Activated CD4-positive, alpha-beta T cell treated with anti-CD3 and anti-CD28 coated beads, Interleukin-2, Interleukin-4, amounts not matched to agents 100 ng/mL and 50 ng/mL, durations not matched to agents 16 hours and 8 hours (primary cell): Measurements from ENCODE around the gene MED27.

ENCODE experiments used
- DNase-seq: peaks from one replicate; pipeline ENCODE4 v3.0.0-alpha.2; 2020; ENCODE audit warnings: low spot score

The MED27 gene

DNA sequence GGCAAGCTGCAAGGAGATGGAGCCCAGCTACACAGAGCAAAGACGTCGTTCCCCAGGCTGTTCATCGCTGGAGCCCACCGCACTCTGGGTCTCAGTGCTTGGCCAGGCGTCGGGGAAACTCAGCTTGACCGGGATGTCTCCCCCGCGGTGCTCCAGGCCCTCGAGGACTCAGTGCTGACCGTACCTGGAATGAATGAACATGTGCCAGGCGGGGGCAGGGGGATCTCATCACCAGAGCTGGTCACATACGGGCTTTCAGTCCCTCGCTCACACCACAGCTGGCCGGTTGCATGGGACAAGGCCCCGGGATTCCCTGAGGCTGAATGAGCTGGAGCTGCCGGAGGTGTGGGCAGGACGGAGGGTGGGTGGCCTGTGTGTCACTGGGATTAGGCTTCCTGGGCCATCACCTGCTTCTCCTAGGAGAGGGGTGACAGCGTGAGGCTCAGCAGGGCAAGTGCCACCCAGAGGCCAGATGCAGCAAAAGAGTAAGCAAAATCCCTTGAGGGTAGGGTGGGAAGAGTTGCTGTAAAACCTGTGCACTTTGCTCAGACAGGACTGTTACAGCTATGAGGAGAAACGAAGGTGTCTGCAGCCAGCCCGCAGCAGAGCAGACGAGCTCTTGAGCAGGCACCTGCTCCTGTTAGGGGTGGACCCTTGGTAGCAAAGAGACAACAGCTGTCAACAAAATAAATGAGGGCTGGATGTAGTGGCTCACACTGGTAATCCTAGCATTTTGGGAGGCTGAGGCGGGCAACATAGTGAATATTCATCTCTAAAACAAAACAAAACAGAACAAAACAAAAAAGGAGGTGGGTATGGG, 269.1 kb downstream of the MED27 start:
- no peak for DNase-seq
